HUES48 (cell line): ENCODE results near the gene PIGZ.

Source experiments
- H3K27ac ChIP-seq: one replicate; pipeline ENCODE4 v1.7.0; 2013; ENCODE audit warnings: low read depth, low read length, inconsistent platforms
- H3K27me3 ChIP-seq: 2 replicates; pipeline ENCODE4 v1.6.1; 2013; ENCODE audit warnings: mild to moderate bottlenecking, low read length; ENCODE audit not compliant: control insufficient read depth, insufficient read depth
- H3K36me3 ChIP-seq: 2 replicates; pipeline ENCODE4 v1.6.1; 2013; ENCODE audit warnings: low read length; ENCODE audit not compliant: control insufficient read depth, insufficient read depth
- H3K4me1 ChIP-seq: 2 replicates; pipeline ENCODE4 v1.6.1; 2013; ENCODE audit warnings: mild to moderate bottlenecking, low read length; ENCODE audit not compliant: control insufficient read depth, insufficient read depth
- H3K4me3 ChIP-seq: 2 replicates; pipeline ENCODE4 v1.5.1; 2013; ENCODE audit warnings: mild to moderate bottlenecking, low read depth, low read length
- H3K9ac ChIP-seq: 2 replicates; pipeline ENCODE4 v1.6.1; 2013; ENCODE audit warnings: mild to moderate bottlenecking, low read depth, low read length, moderate library complexity
- H3K9me3 ChIP-seq: 2 replicates; pipeline ENCODE4 v1.6.1; 2013; ENCODE audit warnings: low read length; ENCODE audit not compliant: control insufficient read depth, insufficient read depth

Gene PIGZ

DNA sequence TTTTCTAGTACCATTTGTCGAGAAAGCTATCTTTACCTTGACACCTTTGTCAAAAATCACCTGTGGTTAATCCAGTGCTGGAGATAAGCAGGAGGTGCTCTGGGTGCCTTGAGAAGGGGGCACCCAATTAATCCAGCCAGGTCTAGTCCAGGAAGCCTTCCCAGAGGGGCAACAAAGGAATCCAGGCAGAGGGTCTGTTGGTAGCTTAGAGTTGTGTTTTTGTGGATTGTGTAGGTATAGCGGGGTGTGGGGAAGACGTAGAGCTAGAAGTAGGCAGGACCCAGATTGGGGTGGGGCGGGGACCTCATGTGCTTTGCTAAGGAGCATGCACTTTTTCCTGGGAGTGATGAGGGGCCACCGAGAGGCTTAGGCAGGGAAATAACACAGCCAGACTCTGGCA is 6.0 kb upstream of the PIGZ start:
- Histone ChIP-seq H3K4me3 (no peak overlapping the region), H3K4me1 (no peaks in the 10 kb centered on the region), H3K9me3 (peaks cover 4% of the 10 kb centered on the region; the same call in 1 of the 2 replicates), H3K27ac (no peak overlapping the region), H3K9ac (no peak overlapping the region), H3K27me3 (peaks cover 20% of the 10 kb centered on the region), H3K36me3 (no peaks in the 10 kb centered on the region)

DNA sequence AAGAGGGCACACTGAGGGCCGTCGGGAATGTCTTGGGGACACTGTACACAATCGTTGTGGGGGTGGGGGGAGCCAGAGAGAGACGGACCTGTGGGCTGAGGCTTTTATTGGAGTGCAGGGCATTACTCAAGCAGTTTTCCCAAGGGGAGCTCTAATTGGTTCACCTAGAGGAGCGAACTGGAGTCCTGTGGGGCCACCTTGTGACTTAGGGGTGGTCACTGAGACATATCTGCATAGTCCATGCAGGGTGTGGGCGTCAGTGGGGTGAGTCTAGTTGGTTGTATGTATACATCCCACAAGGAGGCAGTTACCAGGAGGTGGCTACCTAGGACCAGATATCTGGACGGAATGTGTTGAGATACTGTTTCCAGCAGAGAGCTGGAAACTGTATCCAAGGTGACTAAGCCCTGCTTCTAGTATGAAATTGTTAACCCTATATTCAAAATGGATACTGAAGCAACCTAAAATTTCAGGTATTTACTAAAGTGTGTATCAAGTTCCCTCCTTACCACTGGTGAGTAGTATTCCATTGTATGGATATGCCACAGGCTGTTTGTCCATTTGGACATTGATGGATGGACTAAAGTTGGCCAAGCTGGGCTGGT is 2.6 kb upstream of the PIGZ start:
- H3K9me3 ChIP-seq: peaks cover 4% of the 10 kb centered on the region; the same call in 1 of the 2 replicates
- H3K9ac ChIP-seq: no peak overlapping the region
- H3K27me3 ChIP-seq: peaks cover 54% of the 10 kb centered on the region
- no peaks in the 10 kb centered on the region; the same call in 1 of the 2 replicates for H3K4me1 ChIP-seq
- H3K4me3 ChIP-seq: no peak overlapping the region
- no peaks in the 10 kb centered on the region for H3K36me3 ChIP-seq
- H3K27ac ChIP-seq: no peak overlapping the region

DNA sequence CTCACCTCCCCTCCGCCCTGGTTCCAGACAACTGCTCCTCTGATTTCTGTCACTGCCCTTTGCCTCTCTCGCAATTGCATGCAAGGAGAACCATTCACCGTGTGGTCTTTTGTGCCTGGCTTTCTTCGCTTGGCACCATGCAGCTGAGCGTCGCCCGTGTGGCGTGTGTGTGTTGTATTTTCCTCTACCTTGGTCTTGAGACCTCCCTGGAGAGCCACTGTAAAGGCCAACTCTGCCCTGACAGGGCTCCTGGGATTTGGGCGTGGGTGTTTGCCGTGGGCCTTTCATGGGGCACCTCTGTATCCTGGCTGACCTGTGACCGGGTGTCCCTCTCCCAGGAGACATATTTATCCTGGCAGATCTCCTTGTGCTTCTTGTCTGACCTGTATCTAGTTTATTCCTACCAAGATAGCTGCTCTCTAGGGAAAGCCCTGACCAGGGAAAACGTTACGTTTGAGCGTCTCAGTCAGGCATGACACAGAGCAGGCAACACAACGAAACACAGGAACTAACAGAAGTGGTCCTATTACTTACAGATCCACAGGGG is 2.0 kb upstream of the PIGZ start:
- Histone ChIP-seq H3K4me1 (no peaks in the 10 kb centered on the region; the same call in 1 of the 2 replicates), H3K27ac (no peak overlapping the region), H3K36me3 (no peaks in the 10 kb centered on the region), H3K9me3 (peaks cover 4% of the 10 kb centered on the region; the same call in 1 of the 2 replicates), H3K4me3 (no peak overlapping the region), H3K9ac (no peak overlapping the region), H3K27me3 (peaks cover 60% of the 10 kb centered on the region)

DNA sequence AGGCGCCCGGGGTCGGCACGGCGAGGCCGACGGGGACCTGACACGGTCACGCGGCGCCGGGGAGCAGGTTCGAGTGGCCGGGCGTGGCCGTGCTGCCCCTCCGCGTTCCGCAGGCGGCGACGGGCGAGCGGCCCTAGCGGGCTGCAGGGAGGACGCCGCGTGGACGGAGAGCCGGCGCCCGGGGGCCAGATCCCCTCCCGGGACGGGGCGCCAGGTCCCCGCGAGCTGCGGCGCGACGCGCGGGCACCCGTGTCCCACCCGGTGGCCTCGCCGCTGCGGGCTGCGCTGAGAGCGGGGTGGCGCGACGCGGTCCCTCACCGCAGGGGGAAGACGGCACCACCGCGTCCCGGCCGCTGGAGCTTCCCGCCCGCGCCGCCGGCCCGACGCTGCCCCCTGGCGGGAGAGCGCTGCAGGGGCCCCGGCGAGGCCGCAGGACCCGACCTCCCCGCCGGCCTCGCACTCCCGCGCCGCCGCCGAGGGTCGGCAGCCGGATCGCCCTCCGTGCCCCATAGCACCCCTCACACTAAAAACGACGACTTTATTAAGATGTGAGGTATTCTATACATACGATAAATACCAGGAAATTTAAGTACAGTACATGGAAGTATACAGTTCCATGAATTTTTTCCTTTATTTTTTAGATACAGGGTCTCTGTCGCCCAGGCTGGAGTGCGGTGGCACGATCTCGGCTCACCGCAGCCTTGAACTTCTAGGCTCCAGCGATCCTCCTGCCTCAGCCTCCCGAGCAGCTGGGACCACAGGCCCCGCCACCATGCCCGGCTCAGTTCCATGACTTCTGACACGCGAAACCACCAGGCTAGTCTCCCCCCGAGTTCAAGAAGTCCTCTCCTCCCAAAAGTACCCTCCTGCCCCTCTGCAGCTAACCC is 1.3 kb upstream of the PIGZ start:
- Histone ChIP-seq H3K27me3 (peaks cover 67% of the 10 kb centered on the region), H3K36me3 (no peaks in the 10 kb centered on the region), H3K4me3 (peak overlapping the region; percentile 62; the same call in 1 of the 2 replicates), H3K4me1 (no peaks in the 10 kb centered on the region; the same call in 1 of the 2 replicates), H3K9ac (no peak overlapping the region), H3K9me3 (peaks cover 4% of the 10 kb centered on the region; the same call in 1 of the 2 replicates), H3K27ac (no peak overlapping the region)

DNA sequence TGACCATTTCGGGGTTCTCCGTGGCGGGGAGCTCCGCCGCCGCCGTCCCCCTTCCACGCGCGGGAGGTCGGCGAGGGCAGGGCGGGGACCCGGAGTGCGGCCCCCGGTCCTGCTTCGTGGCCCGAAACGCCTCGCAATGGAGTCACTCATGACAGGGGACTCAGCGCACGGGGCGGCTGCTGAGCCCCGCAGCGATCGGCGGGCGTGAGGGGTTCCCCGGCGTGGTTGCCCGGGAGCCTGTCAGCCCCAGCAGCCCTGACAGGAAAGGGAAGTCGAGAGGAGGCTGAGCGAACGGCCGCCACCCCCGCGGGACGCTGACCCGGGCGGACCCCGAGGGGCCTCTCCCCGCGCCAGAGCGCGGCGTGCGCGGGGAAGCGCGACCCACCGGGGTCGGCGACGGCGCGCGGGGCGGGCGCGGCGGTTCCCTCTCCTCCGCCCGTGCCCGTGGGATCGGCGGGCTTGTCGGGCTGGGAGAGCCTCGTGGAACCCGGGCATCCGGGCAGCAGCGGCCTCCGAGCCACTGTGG is 564 bp upstream of the PIGZ start:
- H3K9me3 ChIP-seq: peaks cover 4% of the 10 kb centered on the region; the same call in 1 of the 2 replicates
- no peak overlapping the region for H3K27ac ChIP-seq
- H3K9ac ChIP-seq: no peak overlapping the region
- peak overlapping the region; percentile 62 for H3K4me3 ChIP-seq
- peaks cover 70% of the 10 kb centered on the region for H3K27me3 ChIP-seq
- H3K36me3 ChIP-seq: no peaks in the 10 kb centered on the region
- no peaks in the 10 kb centered on the region; the same call in 1 of the 2 replicates for H3K4me1 ChIP-seq

DNA sequence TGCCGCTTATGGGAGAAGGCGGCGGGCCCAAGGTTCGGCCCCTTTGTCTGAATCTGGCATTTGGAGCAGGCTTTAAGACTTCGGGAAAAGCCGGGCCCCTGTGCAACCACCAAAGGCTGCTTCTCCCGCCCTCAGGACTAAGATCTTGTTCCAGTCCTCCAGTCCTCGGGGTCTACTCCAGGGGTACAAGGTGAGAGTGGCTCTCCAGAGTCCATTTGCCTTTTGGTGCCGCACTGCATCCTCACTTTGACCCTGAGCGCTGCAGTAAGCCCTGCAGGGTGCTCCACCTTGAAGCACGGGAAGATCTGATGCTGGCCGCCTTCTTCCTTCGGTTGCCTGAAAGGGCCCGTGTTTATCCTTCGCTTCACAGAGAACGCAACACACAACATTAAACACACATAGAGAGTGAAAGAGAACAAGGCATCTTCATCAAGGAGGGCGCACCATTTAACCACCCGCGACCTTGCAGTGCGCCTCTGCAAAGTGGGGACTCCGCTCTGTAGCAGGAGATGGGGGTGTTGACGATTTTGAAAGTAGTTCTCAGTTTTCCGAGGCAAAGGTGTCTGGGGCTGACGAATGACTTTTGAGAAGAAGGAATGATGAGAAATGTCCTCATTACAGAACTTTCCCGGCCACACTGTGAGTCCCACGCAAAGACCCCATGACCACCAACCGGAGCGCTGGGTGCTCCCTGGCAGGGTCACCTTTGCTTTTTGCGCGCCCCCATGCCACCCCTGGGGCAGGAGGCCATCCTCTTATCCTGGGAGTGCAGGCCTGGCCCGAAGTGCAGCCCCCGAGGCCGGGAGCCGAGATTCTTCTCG is 1.0 kb downstream of the PIGZ start:
- H3K4me1 ChIP-seq: no peaks in the 10 kb centered on the region; the same call in 1 of the 2 replicates
- H3K9ac ChIP-seq: no peak overlapping the region
- H3K27me3 ChIP-seq: peaks cover 73% of the 10 kb centered on the region
- peak overlapping the region; percentile 23; the same call in 1 of the 2 replicates for H3K4me3 ChIP-seq
- H3K27ac ChIP-seq: no peak overlapping the region
- H3K9me3 ChIP-seq: peaks cover 4% of the 10 kb centered on the region; the same call in 1 of the 2 replicates
- no peaks in the 10 kb centered on the region for H3K36me3 ChIP-seq

DNA sequence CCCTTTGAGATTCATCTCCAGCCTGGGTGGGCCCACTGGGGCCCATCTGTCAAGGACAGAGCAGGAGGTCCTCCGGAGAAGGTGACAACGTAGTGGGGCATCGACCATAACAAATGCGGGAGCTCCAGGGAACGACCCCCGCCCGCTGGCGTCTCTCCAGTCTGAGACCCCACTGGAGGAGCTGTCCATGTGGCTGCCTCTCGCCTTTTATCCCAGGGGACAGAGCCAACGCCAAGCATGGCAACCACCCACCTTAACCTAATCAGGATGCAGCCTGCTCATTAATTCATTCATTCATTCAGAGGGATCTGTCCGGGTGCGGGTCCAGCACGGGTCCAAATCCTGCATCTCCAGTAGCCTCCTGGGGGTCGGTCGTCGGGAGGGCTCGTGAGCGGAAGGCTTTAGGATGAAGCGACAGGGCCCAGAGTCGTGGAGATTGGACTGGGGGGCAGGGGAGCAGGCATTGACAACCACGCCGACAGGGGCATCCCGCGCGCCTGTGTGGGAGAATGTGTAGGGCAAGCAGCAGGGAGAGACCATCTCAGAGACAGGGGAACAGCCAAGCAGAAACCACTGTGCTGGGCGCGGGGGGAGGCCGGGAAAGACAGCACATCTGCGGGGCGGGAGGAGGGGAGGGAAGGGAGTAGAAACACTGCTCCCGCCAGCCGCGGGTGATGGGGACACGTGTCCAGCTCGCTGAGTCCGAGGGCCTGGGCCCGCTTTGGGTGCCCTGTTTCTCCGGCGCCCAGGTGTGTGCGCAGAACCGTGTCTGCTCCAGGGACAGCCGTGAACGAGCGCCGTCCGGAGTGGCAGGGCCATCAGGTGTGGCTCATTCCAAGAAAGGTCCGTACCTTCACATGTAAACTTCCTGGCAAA is 1.9 kb downstream of the PIGZ start:
- Histone ChIP-seq H3K9ac (no peak overlapping the region), H3K27me3 (peaks cover 73% of the 10 kb centered on the region)

DNA sequence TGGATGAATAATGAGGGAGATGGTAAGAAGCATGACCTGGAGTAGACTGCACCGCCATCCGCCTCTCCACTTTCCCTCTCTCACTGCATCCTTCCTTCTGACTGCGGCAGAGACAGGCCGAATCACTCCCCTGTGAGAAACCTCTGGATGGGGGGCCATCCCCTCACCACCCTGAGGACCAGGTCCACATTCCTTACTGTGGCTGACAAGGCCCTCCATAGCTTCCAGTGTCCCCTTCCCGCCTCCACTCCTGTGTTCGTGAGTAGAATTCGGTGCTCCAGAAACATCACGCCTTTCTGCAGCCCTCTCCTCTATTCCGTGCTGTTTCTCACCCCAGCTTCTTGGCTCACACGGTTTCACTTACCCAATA is 2.8 kb downstream of the PIGZ start:
- no peaks in the 10 kb centered on the region for H3K36me3 ChIP-seq
- no peak overlapping the region for H3K27ac ChIP-seq
- H3K9ac ChIP-seq: no peak overlapping the region
- H3K27me3 ChIP-seq: peaks cover 65% of the 10 kb centered on the region
- H3K4me3 ChIP-seq: no peak overlapping the region
- H3K9me3 ChIP-seq: no peaks in the 10 kb centered on the region
- H3K4me1 ChIP-seq: no peaks in the 10 kb centered on the region; the same call in 1 of the 2 replicates

More for the DNA sequence above, 1.9 kb downstream of the PIGZ start:
- Histone ChIP-seq H3K36me3 (no peaks in the 10 kb centered on the region), H3K4me3 (peak overlapping the region; percentile 23; the same call in 1 of the 2 replicates), H3K9me3 (peaks cover 4% of the 10 kb centered on the region; the same call in 1 of the 2 replicates), H3K4me1 (no peaks in the 10 kb centered on the region; the same call in 1 of the 2 replicates), H3K27ac (no peak overlapping the region)

DNA sequence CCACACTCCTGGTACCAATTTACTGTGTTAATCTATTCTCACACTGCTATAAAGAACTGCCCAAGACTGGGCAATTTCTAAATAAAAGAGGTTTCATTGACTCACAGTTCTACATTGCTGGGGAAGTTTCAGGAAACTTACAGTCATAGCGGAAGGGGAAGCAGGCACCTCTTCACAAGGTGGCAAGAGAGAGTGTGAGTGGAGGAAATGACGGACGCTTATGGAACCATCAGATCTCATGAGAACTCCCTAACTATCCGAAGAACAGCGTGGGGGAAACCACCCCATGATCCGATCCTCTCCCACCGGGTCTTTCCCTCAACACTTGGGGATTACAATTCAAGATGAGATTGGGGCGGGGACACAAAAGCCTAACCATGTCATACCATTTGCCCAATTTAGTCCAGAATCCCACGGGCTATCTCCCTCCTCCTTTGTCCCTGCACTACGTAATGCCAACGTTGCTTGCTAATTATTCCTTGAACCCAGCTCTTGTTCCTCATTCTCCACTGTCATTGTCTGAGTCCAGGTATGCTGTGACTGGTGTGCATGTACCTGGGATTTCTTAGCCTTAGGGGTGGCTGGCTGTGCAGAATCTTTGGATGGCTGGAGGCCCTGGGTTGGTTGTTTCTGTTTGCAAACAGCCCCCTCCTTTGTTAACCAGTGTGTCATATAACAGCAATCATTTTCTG is 3.4 kb downstream of the PIGZ start:
- Histone ChIP-seq H3K27me3 (peaks cover 60% of the 10 kb centered on the region), H3K9me3 (no peaks in the 10 kb centered on the region), H3K27ac (no peak overlapping the region), H3K4me3 (no peak overlapping the region), H3K9ac (no peak overlapping the region), H3K4me1 (no peaks in the 10 kb centered on the region; the same call in 1 of the 2 replicates), H3K36me3 (no peaks in the 10 kb centered on the region)
